Measurements from ENCODE around the gene MFAP4.

Gene MFAP4

DNA sequence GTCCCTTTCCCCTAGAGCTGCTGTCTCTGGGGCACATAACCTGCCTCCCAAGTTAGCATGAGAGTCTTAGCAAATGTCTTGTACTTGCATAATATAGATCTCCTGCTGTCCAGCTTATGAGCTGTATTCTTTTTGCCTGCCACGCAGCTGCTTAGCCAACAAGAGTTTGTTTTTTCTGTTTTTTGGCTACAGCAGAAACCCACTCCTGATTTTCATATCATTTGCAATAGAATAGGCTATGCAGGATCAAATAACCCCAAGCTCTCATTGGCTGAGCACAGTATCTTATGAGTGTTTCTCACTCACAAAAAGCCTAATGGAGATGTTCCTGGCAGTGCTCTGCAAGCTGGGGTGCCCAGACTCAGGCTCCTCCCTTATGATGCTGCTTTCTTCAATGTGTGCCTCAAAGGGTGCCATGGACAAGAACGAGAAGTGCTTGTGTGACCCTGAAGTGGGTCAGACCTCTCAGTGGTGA lies 47.6 kb downstream of the MFAP4 start:
- no peak overlapping the region for H3K9ac ChIP-seq
- H3K4me1 ChIP-seq, result no peaks in the 10 kb centered on the region
- H3K9me3 ChIP-seq, result no peaks in the 10 kb centered on the region
- peaks cover 44% of the 10 kb centered on the region; the same call in 1 of the 2 replicates for H4K20me1 ChIP-seq
- H3K27ac ChIP-seq, result no peak overlapping the region
- no peak overlapping the region for H3K4me3 ChIP-seq
- no peak overlapping the region for H3K4me2 ChIP-seq
- no peaks in the 10 kb centered on the region for H3K36me3 ChIP-seq
- no peak for TF ChIP-seq Cebpa-rat (IDR thresholded peaks at IDR 0.05)
- H3K27me3 ChIP-seq, result 0 out of 2 replicates have a peak, but pooled peaks cover 12% of the 10 kb centered on the region

DNA sequence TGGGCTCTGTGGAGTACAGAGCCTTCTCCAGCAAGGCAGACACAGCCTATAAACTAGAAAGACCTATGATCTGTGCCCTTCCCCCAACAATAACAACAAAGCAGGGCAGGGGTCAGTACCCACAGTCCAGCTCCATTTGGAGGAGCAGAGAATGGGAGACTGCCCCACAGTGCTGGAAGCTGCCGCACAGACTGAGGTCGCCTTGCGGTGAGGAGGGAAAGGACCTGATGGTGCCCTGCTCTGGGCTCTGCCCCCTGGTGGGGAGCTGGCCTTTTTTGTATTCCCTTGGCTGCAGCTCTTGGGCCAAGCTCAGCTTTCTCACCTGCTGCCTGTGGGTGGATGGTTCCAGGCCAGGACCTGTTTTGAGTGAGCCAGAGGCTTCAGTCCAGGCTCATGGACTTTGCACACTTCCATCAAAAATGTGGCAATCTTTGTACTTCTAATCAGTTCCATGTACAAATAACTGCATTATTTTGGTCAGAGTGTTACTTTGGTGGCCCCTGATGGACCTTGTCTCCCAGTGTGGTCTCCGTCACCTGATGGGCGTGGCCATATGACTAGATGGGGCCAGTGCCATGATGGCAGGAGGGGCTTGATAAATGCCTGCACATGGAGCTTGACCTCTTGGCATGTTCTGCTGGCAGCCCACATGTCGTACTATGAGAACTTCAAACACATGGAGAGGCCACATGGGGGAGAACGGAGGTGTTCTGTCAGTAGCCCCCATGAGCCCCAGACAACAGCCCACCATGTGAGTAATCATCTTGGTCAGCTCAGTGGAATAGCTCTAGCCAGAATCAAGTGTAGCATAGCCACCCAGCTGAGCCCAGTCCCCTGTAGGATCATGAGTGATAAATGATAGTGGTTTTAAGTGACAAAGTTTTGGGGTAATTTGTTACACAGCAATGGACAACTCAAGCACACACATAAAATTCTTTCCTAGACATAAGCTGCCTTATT lies 48.7 kb downstream of the MFAP4 start:
- Histone ChIP-seq H3K4me2 (no peak overlapping the region), H3K27ac (no peak overlapping the region), H3K27me3 (peaks cover 18% of the 10 kb centered on the region; the same call in 1 of the 2 replicates), H3K4me1 (no peaks in the 10 kb centered on the region), H4K20me1 (peaks cover 42% of the 10 kb centered on the region; the same call in 1 of the 2 replicates), H3K9ac (no peak overlapping the region), H3K9me3 (no peaks in the 10 kb centered on the region), H3K36me3 (no peaks in the 10 kb centered on the region), H3K4me3 (no peak overlapping the region)
- TF ChIP-seq Cebpa-rat (IDR thresholded peaks at IDR 0.05), result no peak

DNA sequence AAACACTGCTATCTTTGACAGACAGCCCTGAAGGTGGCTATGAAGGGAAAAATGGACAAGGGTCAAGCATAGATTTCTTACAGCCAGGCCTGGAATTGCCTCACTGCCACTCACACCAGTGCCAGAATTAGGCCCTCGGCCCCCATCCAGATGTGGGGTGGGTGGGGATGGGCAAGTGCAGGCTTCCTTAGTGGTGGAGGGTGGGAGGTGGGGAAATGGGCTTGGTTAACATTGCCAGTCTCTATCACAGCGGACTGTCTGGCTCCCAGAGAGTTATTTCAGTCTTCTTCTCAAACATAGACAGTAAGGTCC lies 49.3 kb downstream of the MFAP4 start:
- Histone ChIP-seq H4K20me1 (peaks cover 36% of the 10 kb centered on the region; the same call in 1 of the 2 replicates), H3K27me3 (peaks cover 18% of the 10 kb centered on the region; the same call in 1 of the 2 replicates), H3K4me1 (no peaks in the 10 kb centered on the region), H3K9me3 (no peaks in the 10 kb centered on the region), H3K27ac (no peak overlapping the region), H3K36me3 (no peaks in the 10 kb centered on the region), H3K9ac (no peak overlapping the region), H3K4me3 (no peak overlapping the region), H3K4me2 (no peak overlapping the region)
- no peak for TF ChIP-seq Cebpa-rat (IDR thresholded peaks at IDR 0.05)

DNA sequence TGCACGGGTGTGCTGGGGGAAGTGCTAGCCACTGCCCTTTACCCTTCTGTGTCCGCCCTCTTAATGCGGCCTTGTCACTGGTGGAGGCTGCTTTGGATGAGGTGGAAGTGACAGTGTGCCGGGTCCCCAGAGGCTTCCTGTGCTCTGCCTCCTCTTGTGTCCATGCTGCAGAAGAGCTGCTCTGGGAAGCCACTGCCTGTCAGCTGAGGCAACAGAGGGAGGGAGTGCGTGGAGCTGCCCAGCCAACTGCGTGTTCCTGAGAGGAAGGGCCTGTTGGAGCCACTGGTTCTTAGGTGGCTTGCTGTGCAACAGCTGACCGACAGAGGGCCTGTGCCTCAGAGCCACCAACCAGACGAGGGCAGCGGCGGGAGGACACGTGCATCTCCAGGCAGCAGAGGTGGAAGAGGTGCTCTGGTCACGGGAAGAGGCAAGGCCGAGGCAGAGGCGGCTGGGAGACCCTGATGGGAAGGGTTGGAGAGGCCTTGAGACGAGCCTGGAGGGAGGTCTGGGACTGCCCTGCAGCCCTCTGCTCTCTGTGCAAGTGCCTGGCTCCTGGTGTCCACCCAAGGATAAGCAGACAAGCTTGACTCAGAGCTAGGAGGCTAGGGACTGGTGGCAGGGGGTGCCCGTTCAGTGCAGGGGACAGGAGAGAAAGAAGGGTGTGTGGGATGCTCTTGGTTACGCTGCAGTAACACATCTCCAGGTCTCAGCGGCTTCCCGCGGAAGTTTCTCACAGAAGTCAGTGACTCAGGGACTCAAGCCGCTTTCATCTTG lies 49.9 kb downstream of the MFAP4 start:
- H3K27ac ChIP-seq, result no peak overlapping the region
- TF ChIP-seq Cebpa-rat (IDR thresholded peaks at IDR 0.05), result no peak
- H3K4me1 ChIP-seq, result no peaks in the 10 kb centered on the region

DNA sequence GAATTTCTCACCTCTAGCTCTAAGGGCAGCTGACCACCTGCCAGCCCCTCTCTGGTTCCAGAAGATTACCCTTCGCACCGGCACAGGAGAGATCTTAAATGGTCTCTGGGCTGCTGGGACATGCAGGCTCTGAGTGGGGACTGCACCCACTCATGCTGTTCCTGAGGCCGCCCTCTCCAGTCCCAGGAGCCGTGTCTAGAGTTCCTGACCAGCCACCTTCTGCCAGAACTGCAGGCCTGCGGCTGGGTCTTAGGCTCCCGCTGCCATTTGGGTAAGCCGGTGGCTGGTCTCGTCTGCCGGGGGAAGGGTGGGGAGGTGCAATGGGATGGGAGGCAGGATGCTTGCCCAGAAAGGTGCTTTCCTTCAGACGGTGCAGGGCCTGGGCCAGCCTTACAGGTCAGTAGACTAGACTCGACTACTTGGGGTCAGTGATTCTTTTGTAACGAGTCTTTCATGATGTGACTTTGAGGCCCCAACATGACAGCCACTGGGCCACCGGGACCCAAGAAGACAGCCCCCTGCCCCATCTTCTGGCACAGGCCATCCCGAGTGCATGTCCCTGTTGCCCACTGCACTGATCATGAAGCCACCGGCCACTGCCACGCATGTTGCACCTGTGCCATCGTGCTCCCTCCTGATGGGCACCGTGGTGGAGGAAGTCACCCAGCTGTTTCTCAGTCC lies 50.9 kb downstream of the MFAP4 start:
- Histone ChIP-seq H3K27ac (no peak overlapping the region), H3K27me3 (peaks cover 14% of the 10 kb centered on the region; the same call in 1 of the 2 replicates)
- no peak for TF ChIP-seq Cebpa-rat (IDR thresholded peaks at IDR 0.05)

More for the DNA sequence above, 49.9 kb downstream of the MFAP4 start:
- Histone ChIP-seq H3K4me2 (no peak overlapping the region), H3K9me3 (no peaks in the 10 kb centered on the region), H3K9ac (no peak overlapping the region), H3K4me3 (no peak overlapping the region), H4K20me1 (peaks cover 30% of the 10 kb centered on the region; the same call in 1 of the 2 replicates), H3K36me3 (no peaks in the 10 kb centered on the region), H3K27me3 (peaks cover 18% of the 10 kb centered on the region; the same call in 1 of the 2 replicates)

DNA sequence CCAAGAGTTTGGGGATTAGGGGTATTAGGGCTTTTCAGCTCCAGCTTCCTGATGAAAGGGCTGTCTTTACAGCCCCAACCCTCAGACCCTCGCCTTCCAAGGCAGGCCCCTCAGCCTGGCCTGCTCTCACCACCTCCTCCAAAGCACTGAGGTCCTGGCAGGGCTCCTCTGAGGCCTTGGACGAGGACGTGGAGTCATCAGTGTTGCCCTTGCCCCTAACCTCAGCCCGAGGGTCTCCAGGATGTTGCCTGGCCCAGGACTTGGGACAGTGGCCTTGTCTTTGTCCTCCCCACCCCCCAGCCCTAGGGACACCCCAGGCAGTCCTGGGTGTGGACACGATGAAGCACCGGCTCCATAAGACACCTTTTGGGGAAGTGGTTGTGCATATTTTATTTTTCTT lies 52.7 kb downstream of the MFAP4 start:
- Histone ChIP-seq H3K27ac (no peak overlapping the region), H3K27me3 (peaks cover 14% of the 10 kb centered on the region; the same call in 1 of the 2 replicates), H3K4me3 (no peak overlapping the region), H3K4me1 (no peaks in the 10 kb centered on the region), H3K4me2 (no peak overlapping the region), H4K20me1 (peaks cover 36% of the 10 kb centered on the region; the same call in 1 of the 2 replicates), H3K9ac (no peak overlapping the region), H3K36me3 (no peaks in the 10 kb centered on the region), H3K9me3 (no peaks in the 10 kb centered on the region)
- no peak for TF ChIP-seq Cebpa-rat (IDR thresholded peaks at IDR 0.05)

More for the DNA sequence above, 50.9 kb downstream of the MFAP4 start:
- Histone ChIP-seq H3K4me1 (no peaks in the 10 kb centered on the region), H3K4me3 (no peak overlapping the region), H4K20me1 (peaks cover 29% of the 10 kb centered on the region; the same call in 1 of the 2 replicates), H3K36me3 (no peaks in the 10 kb centered on the region), H3K9ac (no peak overlapping the region), H3K9me3 (no peaks in the 10 kb centered on the region), H3K4me2 (no peak overlapping the region)

DNA sequence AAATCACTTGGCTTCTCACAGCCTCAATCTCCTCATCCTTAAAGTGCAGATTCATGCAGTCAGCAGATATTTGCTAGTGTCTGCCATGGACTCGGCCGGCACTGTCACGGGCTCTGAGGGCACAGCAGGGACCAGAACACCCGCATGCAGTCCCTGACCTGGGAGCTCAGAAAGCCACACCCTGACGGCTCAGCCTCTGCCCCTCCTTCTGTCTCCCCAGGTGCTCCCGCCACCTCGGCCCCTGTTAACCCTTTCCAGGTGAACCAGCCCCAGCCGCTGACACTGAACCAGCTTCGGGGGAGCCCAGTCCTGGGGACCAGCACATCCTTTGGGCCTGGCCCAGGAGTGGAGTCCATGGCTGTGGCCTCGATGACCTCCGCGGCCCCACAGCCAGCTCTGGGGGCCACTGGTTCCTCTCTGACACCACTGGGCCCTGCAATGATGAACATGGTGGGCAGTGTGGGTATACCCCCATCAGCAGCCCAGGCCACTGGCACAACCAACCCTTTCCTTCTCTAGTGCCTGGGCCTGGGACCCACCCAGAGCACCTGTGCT lies 53.2 kb downstream of the MFAP4 start:
- no peak overlapping the region for H3K4me2 ChIP-seq
- H3K27me3 ChIP-seq, result peaks cover 14% of the 10 kb centered on the region; the same call in 1 of the 2 replicates
- peaks cover 41% of the 10 kb centered on the region; the same call in 1 of the 2 replicates for H4K20me1 ChIP-seq
- no peaks in the 10 kb centered on the region for H3K9me3 ChIP-seq
- H3K4me3 ChIP-seq, result no peak overlapping the region
- no peaks in the 10 kb centered on the region for H3K4me1 ChIP-seq
- no peaks in the 10 kb centered on the region for H3K36me3 ChIP-seq
- H3K27ac ChIP-seq, result no peak overlapping the region
- no peak for TF ChIP-seq Cebpa-rat (IDR thresholded peaks at IDR 0.05)
- no peak overlapping the region for H3K9ac ChIP-seq
